ENCODE results near the gene ZNF324B.

DNA sequence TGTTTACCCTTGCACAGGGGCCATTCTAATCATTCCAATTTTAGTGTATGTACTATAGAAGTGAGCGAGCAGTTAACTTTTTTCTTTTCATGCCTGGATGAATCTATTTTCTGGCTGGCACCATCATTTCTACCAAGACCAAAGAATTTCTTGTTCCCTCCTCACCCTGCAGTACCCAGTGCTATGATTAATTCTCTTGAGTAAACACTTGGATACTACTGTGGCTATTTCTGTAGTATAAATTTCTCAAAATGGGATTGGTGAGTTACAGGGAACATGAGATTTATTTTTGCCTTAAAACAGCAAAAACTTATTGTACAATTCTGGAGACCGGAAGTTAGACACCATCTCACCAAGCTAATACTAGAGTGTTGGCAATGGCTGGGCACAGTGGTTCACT lies 32.4 kb downstream of the ZNF324B start:
- TF ChIP-seq POLR2AphosphoS5 (IDR thresholded peaks at IDR 0.05; ENCODE audit: low read depth, low read length) (no peak), TAF1 (IDR thresholded peaks at IDR 0.05; ENCODE audit: borderline replicate concordance, insufficient read depth, low read length) (no peak)
- TF ChIP-seq, protein P1, sequence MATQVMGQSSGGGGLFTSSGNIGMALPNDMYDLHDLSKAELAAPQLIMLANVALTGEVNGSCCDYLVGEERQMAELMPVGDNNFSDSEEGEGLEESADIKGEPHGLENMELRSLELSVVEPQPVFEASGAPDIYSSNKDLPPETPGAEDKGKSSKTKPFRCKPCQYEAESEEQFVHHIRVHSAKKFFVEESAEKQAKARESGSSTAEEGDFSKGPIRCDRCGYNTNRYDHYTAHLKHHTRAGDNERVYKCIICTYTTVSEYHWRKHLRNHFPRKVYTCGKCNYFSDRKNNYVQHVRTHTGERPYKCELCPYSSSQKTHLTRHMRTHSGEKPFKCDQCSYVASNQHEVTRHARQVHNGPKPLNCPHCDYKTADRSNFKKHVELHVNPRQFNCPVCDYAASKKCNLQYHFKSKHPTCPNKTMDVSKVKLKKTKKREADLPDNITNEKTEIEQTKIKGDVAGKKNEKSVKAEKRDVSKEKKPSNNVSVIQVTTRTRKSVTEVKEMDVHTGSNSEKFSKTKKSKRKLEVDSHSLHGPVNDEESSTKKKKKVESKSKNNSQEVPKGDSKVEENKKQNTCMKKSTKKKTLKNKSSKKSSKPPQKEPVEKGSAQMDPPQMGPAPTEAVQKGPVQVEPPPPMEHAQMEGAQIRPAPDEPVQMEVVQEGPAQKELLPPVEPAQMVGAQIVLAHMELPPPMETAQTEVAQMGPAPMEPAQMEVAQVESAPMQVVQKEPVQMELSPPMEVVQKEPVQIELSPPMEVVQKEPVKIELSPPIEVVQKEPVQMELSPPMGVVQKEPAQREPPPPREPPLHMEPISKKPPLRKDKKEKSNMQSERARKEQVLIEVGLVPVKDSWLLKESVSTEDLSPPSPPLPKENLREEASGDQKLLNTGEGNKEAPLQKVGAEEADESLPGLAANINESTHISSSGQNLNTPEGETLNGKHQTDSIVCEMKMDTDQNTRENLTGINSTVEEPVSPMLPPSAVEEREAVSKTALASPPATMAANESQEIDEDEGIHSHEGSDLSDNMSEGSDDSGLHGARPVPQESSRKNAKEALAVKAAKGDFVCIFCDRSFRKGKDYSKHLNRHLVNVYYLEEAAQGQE (IDR thresholded peaks at IDR 0.05; ENCODE audit: insufficient read depth in 1 of 2, low read depth in 2 of 2, low read length in 2 of 2) = no peak
